Fibroblast of upper back skin (primary cell): Measurements from ENCODE around the gene UFD1.

Experiments
- DNase-seq: peaks from one replicate; pipeline ENCODE4 v3.0.0-alpha.2; 2013

UFD1 gene

GRCh38 chr22:19478901-19479354 is at the start of gene UFD1:
UFD1 (minus strand) TSS chr22:19479193; CDS start chr22:19479085, 108 bp downstream.
- peak; percentile 78 for DNase-seq

GRCh38 chr22:19527861-19528417 is 48.9 kb upstream of the UFD1 start:
- DNase-seq: no peak

GRCh38 chr22:19527321-19527721 is 48.3 kb upstream of the UFD1 start:
- DNase-seq: no peak

GRCh38 chr22:19526702-19527111 is 47.7 kb upstream of the UFD1 start:
- no peak for DNase-seq

GRCh38 chr22:19526076-19526701 is 47.2 kb upstream of the UFD1 start:
- DNase-seq: no peak

GRCh38 chr22:19525666-19526065 is 46.7 kb upstream of the UFD1 start:
- no peak for DNase-seq

- no peak for DNase-seq
Observed at GRCh38 chr22:19525116-19525660, 46.2 kb upstream of the UFD1 start.

GRCh38 chr22:19524170-19525115 is 45.5 kb upstream of the UFD1 start, which contains the start of gene CLDN5:
CLDN5 (minus strand) TSS chr22:19524410; CDS start chr22:19524255, 155 bp downstream.
- DNase-seq: no peak

GRCh38 chr22:19523240-19524169 is 44.5 kb upstream of the UFD1 start:
- peak; percentile 5 for DNase-seq

GRCh38 chr22:19522881-19523239 is 43.9 kb upstream of the UFD1 start:
- no peak for DNase-seq

GRCh38 chr22:19522190-19522880 is 43.3 kb upstream of the UFD1 start:
- DNase-seq: no peak

- DNase-seq: no peak
Observed at GRCh38 chr22:19520566-19521305, 41.7 kb upstream of the UFD1 start.

GRCh38 chr22:19520007-19520406 is 41.0 kb upstream of the UFD1 start:
- no peak for DNase-seq

- DNase-seq: no peak
Observed at GRCh38 chr22:19519041-19519926, 40.3 kb upstream of the UFD1 start.

GRCh38 chr22:19518635-19519034 is 39.6 kb upstream of the UFD1 start:
- no peak for DNase-seq

- no peak for DNase-seq
Observed at GRCh38 chr22:19517919-19518611, 39.1 kb upstream of the UFD1 start.

- DNase-seq: no peak
Observed at GRCh38 chr22:19517171-19517500, 38.1 kb upstream of the UFD1 start.

- DNase-seq: no peak
Observed at GRCh38 chr22:19516378-19517170, 37.6 kb upstream of the UFD1 start.
